GM12878 (cell line): ENCODE data around the gene MRPL41. TPM values are rescaled to one million over a fixed set of nuclear protein-coding genes. Genes with fewer than 3 reads are reported as not detected.

Source experiments
- ATAC-seq: fragments of 200-7000 bp; cut with Tn5 transposase; 3 replicates; pipeline ENCODE4 v1.9.1; 2020; ENCODE audit warnings: mild to moderate bottlenecking, moderate library complexity
- BruUV-seq: library from RNA; stranded (reverse); fragments of 400-500 nt; replicated peaks from 2 replicates; lab custom pipeline; 2021; lab: Mats Ljungman, UMichigan
- CTCF ChIA-PET: fragments of 300-600 bp; sonication (Branson Sonifier 250); formaldehyde crosslinking; extraction: SDS; loops from one replicate; lab custom pipeline; 2021; ENCODE audit warnings: inconsistent platforms; lab: Yijun Ruan, JAX
- POLR2A ChIA-PET: fragments of 350-600 bp; formaldehyde crosslinking; extraction: SDS; loops from one replicate; lab custom pipeline; 2021; ENCODE audit warnings: inconsistent platforms; lab: Charles Lee
- RAD21 ChIA-PET: fragments of 300-600 bp; sonication (Branson Sonifier 250); formaldehyde crosslinking; loops from one replicate; lab custom pipeline; 2023; ENCODE audit warnings: antibody characterized with exemption; ENCODE audit not compliant: unreplicated experiment; lab: Charles Lee
- SMC1A ChIA-PET: fragments of 300-600 bp; sonication (Branson Sonifier 250); formaldehyde crosslinking; loops from one replicate; lab custom pipeline; 2023; ENCODE audit not compliant: unreplicated experiment, uncharacterized antibody; lab: Charles Lee
- DNase-seq: peaks from one replicate; pipeline ENCODE4 v3.0.0-alpha.2; 2011; ENCODE audit warnings: low read depth, low spot score
- FAIRE-seq: peaks from 3 replicates; lab custom pipeline; 2011; peaks lifted over from hg19 to GRCh38; lab: Jason Lieb, UNC
- H2AFZ ChIP-seq: 2 replicates; pipeline ENCODE4 v1.6.0; 2011; ENCODE audit warnings: low read depth, low read length, control low read depth; ENCODE audit not compliant: control insufficient read depth
- H3K27ac ChIP-seq: 2 replicates; pipeline ENCODE4 v1.5.1; 2011; ENCODE audit warnings: control low read depth; ENCODE audit not compliant: control insufficient read depth, insufficient read depth
- H3K27me3 ChIP-seq, 2 experiments: replicated peaks in 1 of 2; 2 replicates each; pipeline versions ENCODE4 v1.6.0 to v1.6.1; 2011; ENCODE audit warnings: low read length in 1 of 2; ENCODE audit not compliant: control insufficient read depth in 2 of 2, insufficient read depth in 2 of 2
- H3K36me3 ChIP-seq, 2 experiments: 2 replicates each; pipeline ENCODE4 v1.5.1; 2011; ENCODE audit warnings: low read length in 1 of 2; ENCODE audit not compliant: control insufficient read depth in 2 of 2, insufficient read depth in 2 of 2
- H3K4me1 ChIP-seq: 2 replicates; pipeline ENCODE4 v1.6.1; 2011; ENCODE audit warnings: mild to moderate bottlenecking, low read length, moderate library complexity, mixed read lengths; ENCODE audit not compliant: control insufficient read depth, insufficient read depth
- H3K4me2 ChIP-seq: 2 replicates; pipeline ENCODE4 v1.6.0; 2011; ENCODE audit warnings: control low read depth; ENCODE audit not compliant: control insufficient read depth, insufficient read depth
- H3K4me3 ChIP-seq: fragments of 200-600 bp; sonication (generic); 2 replicates; pipeline ENCODE4 v1.5.1; 2016
- H3K79me2 ChIP-seq: 2 replicates; pipeline ENCODE4 v1.6.0; 2011; ENCODE audit warnings: low read length; ENCODE audit not compliant: control insufficient read depth, insufficient read depth
- H3K9ac ChIP-seq: 2 replicates; pipeline ENCODE4 v1.8.0; 2011; ENCODE audit warnings: low read length, control low read depth, mixed read lengths; ENCODE audit not compliant: control insufficient read depth, insufficient read depth
- H3K9me3 ChIP-seq: replicated peaks from 3 replicates; pipeline ENCODE4 v1.5.1; 2011; ENCODE audit warnings: mild to moderate bottlenecking, low read length; ENCODE audit not compliant: control insufficient read depth, insufficient read depth
- H4K20me1 ChIP-seq: 2 replicates; pipeline ENCODE4 v1.6.0; 2011; ENCODE audit not compliant: control insufficient read depth, insufficient read depth
- IRF5 ChIP-seq: fragments of 450-650 bp; IDR thresholded peaks from 2 replicates; pipeline ENCODE4 v1.6.1; 2017; ENCODE audit warnings: borderline replicate concordance
- POLR2A ChIP-seq: IDR thresholded peaks from 2 replicates; pipeline ENCODE4 v1.6.1; 2011; ENCODE audit warnings: low read depth, mild to moderate bottlenecking, low read length
- PRDM15 ChIP-seq: fragments of 450-650 bp; formaldehyde crosslinking; IDR thresholded peaks from 2 replicates; pipeline ENCODE4 v1.4.0; 2020; ENCODE audit warnings: mild to moderate bottlenecking, moderate library complexity
- TCF3 ChIP-seq: IDR thresholded peaks from 2 replicates; pipeline ENCODE4 v1.6.1; 2012; ENCODE audit warnings: low read depth, mild to moderate bottlenecking, low read length, borderline replicate concordance; ENCODE audit not compliant: insufficient read depth
- WGBS: methylation state at CpG from one replicate; pipeline ENCODE4 v1.1.6; 2016; ENCODE audit warnings: low lambda C conversion rate; ENCODE audit not compliant: insufficient replicate concordance, insufficient coverage; ENCODE audit errors: missing lambda C conversion rate; 5-methylcytosine and 5-hydroxymethylcytosine counted together
- in situ Hi-C: fragments of 300-500 bp; cut with MboI; formaldehyde crosslinking; loops from 9 replicates; pipeline ENCODE4 v1.14.3; 2018; ENCODE audit warnings: mixed read lengths
- intact Hi-C: fragments of 100-400 bp; cut with micrococcal nuclease; formaldehyde crosslinking; loops from one replicate; pipeline ENCODE4 v1.14.2; 2022; ENCODE audit not compliant: unreplicated experiment
- polyA plus RNA-seq, 11 experiments: library from polyadenylated mRNA; depleted of rRNA in 4 of 11; unstranded in 6 of 11; stranded (reverse) in 5 of 11; fragments of >200 nt; fragmentation: Nextera tagmentation in 4 of 11; fragmentation: Illumina TruSeq in 1 of 11; extraction: Ambion mirVana in 4 of 11; extraction: Trizol in 1 of 11; gene quantifications; 1 replicate in 1 of 11; 2 replicates in 10 of 11; pipeline versions ENCODE4 v1.2.1 to v1.2.3, GENCODE V29; 2011 to 2016; ENCODE audit warnings: inconsistent platforms in 2 of 11, missing spikeins in 2 of 11, low read depth in 1 of 11
- total RNA-seq, 4 experiments: library from RNA; depleted of rRNA in 3 of 4; stranded (reverse); fragments of >200 nt in 3 of 4; fragmentation: Illumina TruSeq in 1 of 4; extraction: Trizol in 1 of 4; gene quantifications; 2 replicates each; pipeline versions ENCODE4 v1.2.1 to v1.2.3, GENCODE V29; 2013 to 2021

MRPL41 gene
- total and polyA plus RNA-seq, 10 of the 15 experiments (the other 5 are each of a cell fraction or from before 2014, with no cell fraction given), result 1.3 to 116 (median 40.1) TPM

- TF ChIP-seq IRF5 (no peak), TCF3 (no peak)
Measured at GRCh38 chr9:137554349-137554748, 2.7 kb downstream of the MRPL41 start (continued).

GRCh38 chr9:137555179-137555578 lies 3.5 kb downstream of the MRPL41 start:
- H3K9me3 ChIP-seq, result no peaks in the 10 kb centered on the region
- in situ Hi-C loops, result no loop called here
- no peak for TF ChIP-seq PRDM15 (CRISPR knock-in tag)
- peak; percentile 52; the same call in 1 of the 2 replicates for TF ChIP-seq POLR2A
- DNase-seq (no peak), FAIRE-seq (no peak), ATAC-seq (no peak)
- no peak overlapping the region for H3K4me3 ChIP-seq
- ChIA-PET RAD21 (no interaction called here), POLR2A (no interaction called here), CTCF (no interaction called here), SMC1A (no interaction called here)
- intact Hi-C loops, result no loop called here
- H3K4me1 ChIP-seq, result peaks cover 8% of the 10 kb centered on the region
- H3K79me2 ChIP-seq, result peaks cover 11% of the 10 kb centered on the region
- no peaks in the 10 kb centered on the region for H3K27me3 ChIP-seq
- peaks cover 9 to 19% of the 10 kb centered on the region in 2 experiments for H3K36me3 ChIP-seq
- H3K9ac ChIP-seq, result no peak overlapping the region
- WGBS, result 91% methylated on average over 10 of the region's 10 CpGs
- no peaks in the 10 kb centered on the region for H4K20me1 ChIP-seq
- TSS peak; percentile 50 for BruUV-seq
- H3K27ac ChIP-seq, result no peak overlapping the region
- no peak overlapping the region for H2AFZ ChIP-seq
- no peak overlapping the region for H3K4me2 ChIP-seq
